HG02678 (cell line): ENCODE measurements around the gene FSIP1.

Experiments
- ATAC-seq: cut with Tn5 transposase; IDR thresholded peaks from one replicate; pipeline ENCODE4 v1.9.1; 2021; ENCODE audit warnings: mild to moderate bottlenecking, moderate library complexity; ENCODE audit not compliant: unreplicated experiment

FSIP1 gene

DNA sequence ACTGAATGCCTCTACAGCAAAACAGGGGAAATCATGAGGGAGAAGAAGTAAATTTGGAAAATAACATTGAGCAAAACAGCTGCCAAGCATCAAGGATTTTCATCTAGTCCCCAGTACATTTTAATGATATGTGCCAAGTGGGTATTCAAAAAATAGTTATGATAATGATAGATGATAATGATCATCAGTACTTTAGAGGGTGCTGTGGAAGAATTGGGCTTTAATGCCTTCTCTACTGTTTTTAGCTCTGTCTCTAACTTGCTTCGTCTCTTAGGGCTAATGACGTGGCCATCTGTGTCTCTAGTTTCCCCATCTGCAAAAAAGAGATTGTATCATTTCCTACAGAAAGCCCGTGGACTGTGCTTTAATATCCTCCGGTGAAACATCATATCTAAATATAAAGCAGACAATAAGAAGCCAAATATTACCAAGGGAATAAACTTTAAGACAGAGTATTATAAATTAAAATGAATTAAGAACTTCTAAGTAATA, 10.2 kb upstream of the FSIP1 start:
- no peak for ATAC-seq

DNA sequence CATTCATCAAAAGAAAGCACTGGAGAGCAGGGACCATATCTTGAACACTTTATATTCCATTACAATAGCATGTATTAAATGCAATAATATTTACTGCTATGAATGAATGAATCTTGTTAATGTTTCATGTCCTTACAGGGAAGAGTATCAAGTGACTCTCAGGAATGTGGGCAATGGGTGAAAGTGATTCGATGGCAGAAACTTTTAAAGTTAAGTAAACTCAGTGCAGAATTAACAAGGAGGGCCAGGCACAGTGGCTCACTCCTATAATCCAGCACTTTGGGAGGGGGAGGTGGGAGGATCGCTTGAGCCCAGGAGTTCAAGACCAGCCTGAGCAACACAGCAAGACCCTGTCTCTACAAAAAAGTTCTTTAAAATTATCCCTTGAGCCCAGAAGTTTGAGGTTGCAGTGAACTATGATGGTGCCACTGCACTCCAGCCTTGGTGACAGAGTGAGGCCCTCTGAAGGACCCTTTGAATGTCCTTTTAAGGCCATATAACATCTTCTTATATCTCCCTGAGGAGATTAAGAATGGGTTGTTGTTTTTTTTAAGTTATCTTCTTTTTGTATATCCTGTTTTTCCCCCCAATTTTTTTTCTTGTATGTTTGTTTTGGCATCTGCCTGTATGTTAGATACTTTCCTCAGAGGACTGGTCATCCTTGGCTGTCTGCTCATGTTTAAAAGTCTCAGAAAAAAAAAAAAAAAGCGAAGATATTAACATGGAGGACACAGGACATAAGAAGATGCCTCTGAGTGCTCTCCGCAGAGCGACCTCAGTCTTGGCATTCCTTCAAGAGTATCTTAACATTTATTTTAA, 9.6 kb upstream of the FSIP1 start:
- ATAC-seq: no peak

DNA sequence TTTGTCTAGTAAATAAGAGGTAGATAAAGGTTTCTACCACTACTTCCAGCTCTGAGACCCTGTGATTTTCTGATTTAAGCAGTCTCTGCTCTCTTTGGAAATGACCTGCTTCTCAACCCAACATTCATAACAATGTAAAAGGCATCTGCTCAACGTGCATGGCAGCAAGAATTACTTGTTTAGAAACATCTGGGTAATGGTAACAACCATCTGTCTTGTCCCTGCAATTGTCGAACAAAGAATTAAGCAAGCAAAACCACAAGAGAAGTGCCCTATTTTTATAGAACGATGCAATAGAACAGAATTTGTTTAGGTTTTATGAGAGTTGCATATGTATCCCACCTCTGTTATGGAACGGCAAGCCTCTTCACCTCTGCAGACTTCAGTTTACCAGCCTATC, 7.1 kb upstream of the FSIP1 start:
- no peak for ATAC-seq

DNA sequence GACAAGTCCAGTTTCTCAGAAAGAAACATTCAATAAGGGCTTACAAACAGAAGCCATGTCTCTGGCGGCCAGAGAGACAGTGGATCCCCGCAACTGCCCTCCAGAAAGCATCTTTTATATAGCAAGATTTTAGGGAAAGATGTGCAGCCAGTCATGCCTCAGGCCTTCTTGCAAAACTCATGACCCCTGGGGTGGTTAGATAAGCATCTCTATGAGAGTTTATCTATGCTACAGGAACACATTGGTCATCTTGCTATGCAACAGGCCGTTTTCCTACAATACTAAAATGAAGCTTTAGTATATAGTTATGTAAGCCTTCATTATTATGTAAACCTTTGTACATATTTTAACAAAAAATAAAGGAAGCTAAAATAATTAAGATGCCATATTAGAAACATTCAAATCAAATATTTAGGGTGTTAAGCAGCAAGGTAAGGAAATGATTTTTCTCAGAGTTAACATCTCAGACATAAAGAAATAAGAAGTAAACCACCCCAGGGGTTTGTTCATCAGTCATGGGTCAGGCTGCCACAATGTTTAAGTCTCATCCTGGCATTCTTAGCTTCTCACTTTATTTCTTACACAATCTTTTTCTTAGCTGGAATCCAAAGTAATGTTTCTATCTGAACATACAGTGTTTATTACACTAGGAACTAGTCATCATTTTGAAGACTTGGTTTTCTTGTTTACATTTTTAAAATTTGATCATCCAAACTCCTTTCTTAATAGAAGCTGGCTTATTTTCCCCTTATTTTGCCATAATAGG, 6.3 kb upstream of the FSIP1 start:
- ATAC-seq: no peak

DNA sequence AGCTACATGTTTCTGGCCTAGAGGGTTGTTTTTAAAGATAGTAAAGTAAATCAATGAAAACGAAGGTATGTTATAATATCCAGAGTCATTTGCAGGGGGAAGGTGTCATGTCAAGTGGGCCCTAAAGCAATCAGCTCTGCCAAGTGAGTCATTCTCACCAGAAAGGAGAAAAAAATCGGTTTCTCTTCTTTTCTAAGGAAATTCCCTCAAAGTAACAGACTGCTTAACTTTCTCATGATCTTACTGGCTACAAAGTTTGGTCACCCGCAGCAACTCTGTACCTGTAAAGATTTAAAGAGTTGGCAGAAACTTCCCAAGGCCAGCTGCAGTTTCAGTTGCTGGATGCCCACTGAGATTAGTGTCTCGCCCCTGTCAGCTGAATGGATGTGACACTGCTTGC, 5.5 kb upstream of the FSIP1 start:
- ATAC-seq: no peak

DNA sequence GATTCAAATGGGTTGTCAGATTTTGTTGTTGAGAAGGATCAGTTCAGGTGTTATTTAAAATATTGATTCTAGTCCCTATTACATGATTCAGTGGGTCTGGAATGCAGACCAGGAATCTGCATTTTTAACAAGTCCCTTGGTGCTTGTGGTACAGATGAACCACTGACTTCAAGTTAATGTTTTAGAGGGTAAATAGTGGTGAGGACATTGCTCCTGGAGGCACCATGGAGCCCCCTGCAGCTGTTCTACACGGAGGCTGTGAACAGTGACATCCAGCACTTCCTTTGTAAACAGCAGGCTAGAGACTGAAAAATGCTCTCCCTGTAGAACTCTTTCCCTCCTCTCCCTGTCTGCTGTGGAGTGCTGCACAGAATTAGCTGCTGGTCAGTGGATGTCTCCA, 4.8 kb upstream of the FSIP1 start:
- no peak for ATAC-seq

DNA sequence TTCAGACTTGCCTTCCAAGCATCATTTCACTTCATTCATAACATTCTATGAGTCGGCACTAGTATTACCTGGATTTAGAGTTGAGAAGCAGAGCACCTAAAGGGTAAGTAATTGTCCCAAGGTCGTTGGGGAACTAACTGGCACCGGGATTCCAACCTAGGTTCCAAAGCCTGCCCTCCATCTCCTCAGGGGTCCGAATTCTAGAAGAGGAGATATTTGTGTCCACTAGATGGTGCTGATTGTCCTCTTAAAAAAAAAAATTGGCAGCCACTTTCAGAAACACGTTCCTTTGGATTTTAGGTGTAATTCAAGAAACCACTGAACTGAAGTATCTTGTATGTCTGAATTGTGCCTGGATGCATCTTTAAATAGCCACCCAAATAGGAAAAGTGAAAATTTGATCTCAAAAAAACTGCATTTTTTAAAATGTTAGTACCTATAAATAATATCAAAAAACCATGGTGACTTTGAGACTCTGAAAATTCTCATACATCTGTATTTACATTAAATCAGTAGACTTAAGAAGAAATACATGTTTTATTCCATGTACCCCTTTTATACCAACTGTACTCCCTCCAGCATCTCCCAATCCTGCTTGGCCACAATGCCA, 3.9 kb upstream of the FSIP1 start:
- ATAC-seq: no peak

DNA sequence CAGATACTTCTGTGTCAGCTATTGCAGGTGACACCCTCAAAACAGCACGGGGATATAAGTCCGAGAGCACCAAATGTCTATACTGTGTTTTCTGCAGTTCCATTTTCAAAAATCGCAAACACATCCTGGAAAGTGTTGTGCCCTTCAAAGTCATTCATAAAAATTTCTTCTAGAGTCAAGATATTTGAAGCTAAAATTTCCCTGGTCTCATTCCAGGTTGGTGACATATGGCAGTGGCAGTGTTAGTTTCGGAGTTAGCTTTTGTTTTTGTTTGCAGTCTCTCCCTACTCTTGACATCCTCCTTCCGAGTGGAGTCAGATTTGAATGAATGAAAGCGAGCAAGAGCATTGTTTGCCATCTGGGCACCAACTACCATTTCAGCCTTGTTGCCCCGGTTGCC, 3.2 kb upstream of the FSIP1 start:
- no peak for ATAC-seq

DNA sequence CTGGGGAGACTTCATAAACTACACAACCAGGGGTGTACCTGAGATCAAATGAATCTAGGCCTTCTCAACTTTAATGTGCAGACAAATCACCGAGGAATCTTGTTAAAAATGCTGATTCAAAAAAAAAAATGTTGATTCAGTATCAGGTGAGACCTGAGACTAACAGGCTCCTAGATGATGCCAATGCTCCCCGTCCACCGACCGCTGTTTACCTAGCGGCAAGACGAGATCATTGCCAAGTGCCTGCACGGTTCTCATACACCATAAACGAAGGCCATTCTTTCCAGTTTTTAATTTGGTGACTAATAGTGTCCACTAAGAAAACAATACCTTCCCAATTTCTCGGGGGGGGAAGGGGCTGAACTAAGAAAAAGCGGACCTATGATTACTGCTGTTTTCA, 2.5 kb upstream of the FSIP1 start:
- ATAC-seq: no peak

DNA sequence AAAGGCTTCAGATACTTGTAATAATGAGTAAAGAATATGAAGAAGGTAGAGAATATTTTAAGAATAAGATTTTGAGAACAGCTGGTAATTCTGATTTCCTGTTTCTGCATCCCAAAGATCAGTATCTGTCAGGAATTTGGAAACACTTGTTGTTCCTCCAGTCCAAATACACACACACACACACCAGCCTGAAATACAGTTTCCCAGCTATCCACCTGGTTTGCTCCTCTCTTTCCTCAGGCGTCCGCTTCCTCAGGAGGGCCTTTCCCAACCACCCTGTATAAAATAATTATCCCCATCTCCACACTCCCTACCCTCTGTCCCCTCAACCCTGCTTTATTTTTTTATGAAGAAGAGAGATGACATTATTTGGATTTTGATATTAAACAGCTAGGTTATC, 2.0 kb upstream of the FSIP1 start:
- no peak for ATAC-seq

DNA sequence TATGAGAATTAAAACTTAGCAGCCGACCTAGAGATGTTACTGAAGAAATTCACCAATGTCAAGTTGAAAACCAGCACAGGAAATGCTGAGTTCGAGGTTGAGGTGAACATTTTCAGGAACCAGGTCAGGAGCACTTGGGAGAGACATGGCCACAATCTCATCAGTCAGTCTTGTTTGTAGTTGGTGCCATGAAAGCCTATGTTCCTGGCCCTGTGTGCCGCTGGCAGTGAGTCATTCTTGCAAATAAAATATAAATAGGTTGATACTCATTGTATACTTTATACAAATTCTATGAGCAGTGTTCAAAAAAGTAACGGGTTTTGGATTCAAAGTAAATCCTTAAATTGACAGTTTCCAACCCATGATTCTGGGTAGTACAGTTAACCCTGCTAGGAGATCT, 1.5 kb upstream of the FSIP1 start:
- ATAC-seq: no peak

DNA sequence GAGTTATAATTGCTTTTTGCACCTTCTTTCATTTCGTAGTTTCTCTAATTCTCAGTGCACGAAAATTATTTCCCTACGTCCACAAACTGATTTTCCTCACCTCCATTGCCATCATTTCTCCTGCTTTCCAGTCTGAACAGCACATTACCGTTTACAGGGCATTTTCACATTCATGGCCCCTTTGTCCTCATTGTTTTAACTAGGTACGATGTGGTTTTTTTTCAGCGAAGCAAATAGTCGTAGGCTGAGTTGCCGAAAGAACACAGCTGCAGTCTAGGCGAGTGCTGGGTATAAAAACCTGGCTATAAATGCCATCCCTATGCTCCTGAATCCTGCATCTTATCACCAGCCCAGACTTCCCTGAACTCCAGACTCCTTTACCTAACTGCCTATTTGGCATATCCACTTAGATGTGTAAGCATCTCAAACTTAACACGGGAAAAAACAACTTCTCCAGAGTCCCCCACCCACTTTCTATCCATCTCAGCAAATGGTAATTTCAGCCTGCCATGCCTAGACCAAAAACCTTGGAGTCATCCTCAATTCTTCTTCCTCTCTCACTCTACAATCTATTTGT, 691 bp upstream of the FSIP1 start:
- no peak for ATAC-seq

DNA sequence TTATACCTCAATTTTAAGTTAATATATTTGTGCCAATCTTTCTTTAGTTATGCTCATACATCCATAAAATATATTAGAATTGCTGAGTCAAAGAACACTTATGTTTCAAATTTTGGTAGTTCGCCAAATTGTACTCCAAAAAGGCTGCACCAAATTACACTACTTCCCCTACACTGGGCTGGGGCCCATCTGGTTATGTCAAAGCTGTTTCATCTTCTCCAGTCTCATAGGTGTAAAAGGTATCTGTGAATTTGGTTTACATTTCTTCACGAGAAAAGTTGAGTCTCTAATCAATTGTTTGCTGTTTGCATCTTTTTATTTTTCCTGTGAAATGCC, 706 bp downstream of the FSIP1 start:
- no peak for ATAC-seq

DNA sequence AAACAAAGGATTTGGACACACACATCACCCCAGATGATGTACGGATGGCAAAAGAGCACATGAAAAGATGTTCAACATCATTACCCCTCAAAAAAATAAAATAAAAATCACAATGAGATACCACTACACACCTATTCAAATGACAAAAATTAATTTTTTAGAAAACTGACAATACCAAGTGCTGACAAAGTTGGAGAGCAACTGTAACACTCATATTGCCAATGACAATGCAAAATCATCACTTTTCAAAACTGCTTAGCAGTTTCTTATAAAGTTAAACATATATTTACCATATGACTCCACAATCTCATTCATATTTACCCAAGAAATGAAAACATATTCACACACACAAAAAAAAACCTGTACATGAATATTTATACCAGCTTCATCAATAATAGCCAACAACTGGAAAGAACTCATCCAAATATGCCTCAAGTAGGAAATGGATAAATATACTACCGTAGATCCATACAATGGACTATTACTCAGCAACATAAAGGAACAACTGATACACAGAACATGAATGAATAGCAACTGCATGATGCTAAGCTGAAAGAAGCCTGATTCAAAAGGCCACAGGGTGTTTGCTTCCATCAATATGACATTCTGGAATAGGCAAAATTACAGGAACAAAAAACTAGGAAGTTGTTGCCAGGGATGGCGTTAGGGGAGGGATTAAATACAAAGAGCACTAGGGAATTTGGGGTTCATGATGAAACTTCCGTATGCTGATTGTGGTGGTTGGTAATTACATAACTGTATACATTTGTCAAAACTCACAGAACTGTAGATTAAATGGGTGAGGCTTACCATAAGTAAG, 1.3 kb downstream of the FSIP1 start:
- no peak for ATAC-seq

DNA sequence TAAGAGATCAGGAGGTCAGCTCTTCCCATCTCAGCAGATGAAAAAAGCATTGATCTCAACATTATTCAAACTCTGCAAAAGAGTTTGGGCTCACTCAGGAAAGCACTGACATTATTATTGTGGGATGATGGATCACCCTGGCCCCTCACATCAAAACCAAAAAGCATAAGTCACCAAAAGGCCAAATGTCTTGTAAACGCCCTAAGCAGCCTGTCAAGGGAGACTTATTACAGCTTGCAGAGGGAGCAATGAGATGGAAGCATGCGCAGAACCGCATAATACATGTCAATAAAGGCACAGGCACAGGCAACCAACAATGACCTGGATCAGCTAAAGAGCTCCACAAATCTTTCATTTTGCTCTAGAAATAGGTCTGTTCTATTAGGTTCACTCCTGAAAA, 4.6 kb downstream of the FSIP1 start:
- no peak for ATAC-seq

DNA sequence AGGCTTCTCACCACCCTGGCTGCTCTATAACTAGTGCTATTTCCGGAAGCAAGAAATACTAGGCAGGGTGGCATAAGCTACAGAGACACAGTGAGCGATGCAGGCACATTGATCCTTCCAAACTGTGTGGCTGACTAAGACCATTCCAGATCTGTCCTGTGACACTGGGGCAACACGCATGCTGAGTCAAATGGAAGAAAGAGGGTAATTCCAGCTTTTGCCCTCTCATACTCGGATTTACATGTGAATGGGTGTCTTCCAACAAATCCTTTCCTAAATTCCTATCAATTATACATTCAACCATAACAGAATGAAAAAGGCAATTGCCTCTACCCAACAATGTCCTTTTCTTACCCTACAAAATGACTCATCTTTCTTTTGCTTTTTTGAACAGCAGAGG, 5.1 kb downstream of the FSIP1 start:
- no peak for ATAC-seq

DNA sequence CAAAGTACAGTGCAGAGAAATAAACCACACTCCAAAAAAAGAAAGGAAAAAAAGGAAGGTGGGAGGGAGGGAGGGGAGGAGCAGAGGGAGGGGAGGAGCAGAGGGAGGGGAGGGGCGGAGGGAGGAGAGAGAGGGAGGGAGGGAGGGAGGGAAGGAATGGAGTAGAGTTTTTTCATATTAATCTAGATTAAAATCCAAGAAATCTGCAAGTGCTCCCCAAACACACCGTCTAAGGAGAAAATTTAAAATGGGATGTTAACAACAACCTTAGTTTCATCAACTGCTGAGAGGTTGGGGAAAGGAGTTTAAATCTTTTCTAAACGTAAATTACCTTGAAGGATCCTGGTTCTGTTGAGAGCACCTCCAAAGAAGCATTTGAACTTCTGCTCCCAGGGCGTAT, 6.6 kb downstream of the FSIP1 start:
- ATAC-seq: no peak

DNA sequence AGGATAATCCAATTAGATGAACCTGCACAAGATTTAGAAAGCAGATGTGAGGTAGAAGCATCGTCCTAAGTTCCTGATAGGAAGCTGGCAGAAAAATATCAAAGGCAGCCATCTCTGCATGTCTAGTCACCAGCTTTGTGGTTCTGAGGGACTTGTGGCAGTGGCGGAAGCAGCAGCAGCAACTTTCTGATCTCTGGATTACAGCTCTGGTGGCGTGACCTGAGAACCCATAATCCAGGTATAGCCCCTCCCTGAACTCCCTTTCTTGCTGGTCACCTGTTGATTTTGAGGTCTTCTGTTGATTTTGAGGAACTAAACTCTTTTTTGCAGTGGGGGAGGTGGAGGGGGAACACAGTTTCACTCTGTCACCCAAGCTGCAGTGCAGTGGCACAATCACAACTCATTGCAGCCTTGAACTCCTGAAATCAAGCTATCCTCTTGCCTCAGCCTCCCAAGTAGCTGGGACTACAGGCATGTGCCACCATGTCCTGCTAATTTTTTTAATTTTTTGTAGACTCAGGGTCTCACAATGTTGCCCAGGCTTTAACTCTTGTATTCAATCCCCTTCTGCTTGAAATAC, 7.9 kb downstream of the FSIP1 start:
- ATAC-seq: no peak

DNA sequence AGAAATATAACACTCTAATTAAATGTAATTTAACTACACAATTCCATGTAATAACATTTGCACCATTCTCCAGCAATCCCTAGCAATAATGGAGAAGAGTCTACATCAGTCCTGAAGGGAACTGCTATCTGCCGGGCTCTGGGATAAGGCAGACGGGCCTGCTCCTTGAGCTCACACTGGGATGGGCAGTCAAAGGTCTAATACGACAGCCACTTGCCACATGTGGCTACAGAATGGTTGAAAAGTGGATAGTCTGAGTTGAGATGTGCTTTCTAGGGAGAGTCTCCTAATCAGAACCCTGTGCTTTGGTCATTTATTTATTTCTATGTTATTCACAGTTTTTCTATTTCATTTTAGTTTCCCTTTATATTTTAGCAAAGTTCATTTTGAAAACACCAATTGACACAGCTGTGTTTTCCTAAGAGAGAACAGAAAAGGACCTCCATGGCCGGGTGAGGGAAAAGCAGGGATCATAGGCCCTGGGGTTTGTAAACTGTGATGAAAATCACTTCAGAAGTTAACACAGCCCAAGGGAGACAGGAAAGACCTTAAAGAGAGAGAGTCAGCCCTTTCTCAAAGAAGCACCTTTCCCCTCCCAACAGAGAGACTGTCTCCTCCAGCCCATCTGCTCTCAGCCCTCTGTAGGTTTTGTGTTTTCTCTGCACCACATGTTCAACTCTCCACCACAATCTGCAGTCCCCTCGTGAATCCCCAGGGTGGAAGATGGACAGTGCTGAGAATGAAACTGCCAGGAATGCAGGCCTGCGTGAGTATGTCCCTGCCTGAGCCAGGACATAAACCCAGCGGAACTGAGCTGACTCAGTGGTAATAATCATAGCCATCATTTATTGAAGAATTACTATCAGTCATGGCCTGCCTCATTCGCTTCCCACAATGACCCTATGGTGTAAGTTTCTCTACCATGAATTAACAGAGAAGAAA, 11.6 kb downstream of the FSIP1 start:
- ATAC-seq: no peak
